GM12873 (cell line): ENCODE measurements around the gene SEC24C.

Experiments used
- TF ChIP-seq, protein P1 (sequence below): IDR thresholded peaks from 2 replicates; pipeline ENCODE4 v1.5.1; 2012; ENCODE audit warnings: low read depth, mild to moderate bottlenecking, moderate library complexity, low read length, control low read depth; ENCODE audit not compliant: insufficient read depth; ENCODE audit errors: missing control alignments

Gene SEC24C

DNA sequence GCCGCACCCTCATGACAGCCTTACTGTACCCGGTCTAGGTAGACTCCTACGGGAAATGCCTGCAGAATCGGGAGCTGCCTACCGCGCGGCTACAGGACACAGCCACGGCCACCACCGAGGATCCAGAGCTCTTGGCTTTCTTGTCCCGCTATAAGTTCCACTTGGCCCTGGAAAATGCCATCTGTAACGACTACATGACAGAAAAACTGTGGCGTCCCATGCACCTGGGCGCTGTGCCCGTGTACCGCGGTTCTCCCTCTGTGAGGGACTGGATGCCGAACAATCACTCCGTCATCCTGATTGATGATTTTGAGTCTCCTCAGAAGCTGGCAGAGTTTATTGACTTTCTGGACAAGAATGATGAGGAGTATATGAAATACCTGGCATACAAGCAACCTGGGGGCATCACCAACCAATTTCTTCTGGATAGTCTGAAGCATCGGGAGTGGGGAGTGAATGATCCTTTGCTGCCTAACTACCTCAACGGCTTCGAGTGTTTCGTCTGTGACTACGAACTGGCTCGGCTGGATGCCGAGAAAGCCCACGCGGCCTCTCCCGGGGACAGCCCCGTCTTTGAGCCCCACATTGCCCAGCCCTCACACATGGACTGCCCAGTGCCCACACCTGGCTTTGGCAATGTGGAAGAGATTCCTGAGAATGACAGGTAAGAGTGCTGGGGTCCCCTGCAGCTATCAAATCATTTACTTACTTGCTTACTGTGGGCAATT lies 29.1 kb downstream of the SEC24C start:
- TF ChIP-seq, protein P1, sequence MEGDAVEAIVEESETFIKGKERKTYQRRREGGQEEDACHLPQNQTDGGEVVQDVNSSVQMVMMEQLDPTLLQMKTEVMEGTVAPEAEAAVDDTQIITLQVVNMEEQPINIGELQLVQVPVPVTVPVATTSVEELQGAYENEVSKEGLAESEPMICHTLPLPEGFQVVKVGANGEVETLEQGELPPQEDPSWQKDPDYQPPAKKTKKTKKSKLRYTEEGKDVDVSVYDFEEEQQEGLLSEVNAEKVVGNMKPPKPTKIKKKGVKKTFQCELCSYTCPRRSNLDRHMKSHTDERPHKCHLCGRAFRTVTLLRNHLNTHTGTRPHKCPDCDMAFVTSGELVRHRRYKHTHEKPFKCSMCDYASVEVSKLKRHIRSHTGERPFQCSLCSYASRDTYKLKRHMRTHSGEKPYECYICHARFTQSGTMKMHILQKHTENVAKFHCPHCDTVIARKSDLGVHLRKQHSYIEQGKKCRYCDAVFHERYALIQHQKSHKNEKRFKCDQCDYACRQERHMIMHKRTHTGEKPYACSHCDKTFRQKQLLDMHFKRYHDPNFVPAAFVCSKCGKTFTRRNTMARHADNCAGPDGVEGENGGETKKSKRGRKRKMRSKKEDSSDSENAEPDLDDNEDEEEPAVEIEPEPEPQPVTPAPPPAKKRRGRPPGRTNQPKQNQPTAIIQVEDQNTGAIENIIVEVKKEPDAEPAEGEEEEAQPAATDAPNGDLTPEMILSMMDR: no peak

DNA sequence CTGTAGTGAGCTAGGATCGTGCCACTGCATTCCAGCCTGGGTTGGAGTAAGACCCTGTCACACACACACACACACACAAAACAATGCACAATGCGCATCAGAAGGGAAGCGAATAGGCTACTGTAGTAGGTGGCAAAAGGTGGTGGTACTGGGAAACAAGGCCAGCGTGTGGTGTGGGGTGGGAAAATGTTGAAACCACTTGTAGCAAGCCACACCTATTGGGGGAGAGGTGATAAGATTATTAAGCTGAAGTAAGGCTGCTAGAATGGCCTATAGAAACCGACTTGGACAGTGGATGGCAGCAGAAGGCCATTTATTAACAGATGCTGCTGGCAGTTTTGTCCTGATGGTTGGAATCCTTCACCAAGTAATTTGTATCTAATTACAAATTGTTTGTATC lies 30.5 kb downstream of the SEC24C start:
- TF ChIP-seq, protein P1: no peak

DNA sequence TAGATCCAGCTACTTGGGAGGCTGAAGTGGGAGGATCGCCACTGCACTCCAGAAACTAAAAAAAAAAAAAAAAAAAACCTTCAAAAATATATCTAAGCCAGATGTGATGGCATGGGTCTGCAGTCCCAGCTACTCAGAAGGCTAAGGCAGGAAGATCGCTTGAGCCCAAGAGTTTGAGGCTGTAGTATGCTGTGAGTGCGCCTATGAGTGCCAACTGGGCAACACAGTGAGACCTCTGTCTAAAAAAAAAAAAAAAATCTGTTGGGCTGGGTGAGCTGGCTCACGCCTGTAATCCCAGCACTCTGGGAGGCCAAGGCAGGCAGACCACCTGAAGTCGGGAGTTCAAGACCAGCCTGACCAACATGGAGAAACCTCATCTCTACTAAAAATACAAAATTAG lies 34.8 kb downstream of the SEC24C start:
- TF ChIP-seq, protein P1: no peak

DNA sequence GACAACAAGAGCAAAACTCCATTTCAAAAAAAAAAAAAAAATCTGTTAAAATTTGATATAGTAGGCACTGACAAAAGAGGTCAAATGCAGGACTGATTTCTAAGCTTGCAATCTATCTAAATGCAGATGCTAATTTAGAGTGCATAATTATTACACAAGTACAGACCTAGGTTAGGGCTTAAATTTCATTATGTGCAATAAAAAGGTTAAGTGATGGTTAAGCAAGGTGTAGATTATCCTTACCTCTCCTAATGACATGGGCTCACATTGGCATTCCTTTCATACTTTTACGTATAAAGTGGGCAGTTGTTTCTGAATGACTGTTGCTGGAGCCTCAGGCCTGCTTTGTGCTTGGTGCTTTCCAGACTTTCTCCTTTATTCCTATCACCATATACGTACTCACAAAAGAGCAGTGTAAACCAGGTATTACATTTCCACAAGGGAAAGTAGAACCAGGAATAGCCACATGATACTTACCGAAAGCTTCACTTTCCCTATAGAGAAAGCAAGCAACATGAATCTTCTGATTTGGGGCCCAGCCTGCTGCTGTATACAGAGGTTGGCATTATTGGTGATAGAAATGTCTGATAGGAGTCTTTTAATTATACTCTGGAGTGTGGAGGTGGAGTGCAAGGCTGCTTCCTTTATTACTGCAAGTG lies 35.5 kb downstream of the SEC24C start:
- TF ChIP-seq, protein P1: no peak

DNA sequence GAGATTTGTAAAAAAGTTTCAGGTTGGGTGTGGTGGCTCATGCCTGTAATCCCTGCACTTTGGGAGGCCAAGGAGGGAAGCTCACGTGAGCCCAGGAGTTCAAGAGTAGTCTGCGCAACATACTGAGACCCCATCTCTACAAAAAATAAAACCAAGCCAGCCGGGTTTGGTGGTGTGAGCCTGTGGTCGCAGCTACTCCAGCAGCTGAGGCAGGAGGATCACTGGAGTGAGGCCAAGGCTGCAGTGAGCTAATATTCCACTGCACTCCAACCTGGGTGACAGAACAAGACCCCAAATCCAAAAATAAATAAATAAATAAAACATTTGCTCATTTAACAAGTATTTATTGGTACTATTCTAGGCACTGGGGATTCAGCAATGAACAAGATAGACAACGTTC lies 36.1 kb downstream of the SEC24C start:
- TF ChIP-seq, protein P1: no peak

DNA sequence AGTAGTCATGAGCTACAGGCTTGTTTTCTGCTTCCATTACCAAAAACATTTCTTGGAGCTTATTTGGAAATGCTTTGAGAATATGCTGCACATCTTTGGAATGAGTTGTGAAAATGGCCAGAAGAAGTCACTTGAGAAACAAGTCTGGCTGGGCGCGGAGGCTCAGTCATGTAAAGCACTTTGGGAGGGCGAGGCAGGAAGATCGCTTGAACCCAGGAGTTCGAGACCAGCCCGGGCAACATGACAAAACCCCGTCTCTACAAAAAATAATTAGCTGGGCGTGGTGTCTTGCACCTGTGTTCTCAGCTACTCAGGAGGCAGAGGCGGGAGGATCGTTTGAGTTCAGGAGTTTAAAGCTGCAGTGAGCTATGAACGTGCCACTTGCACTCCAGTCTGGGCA lies 36.8 kb downstream of the SEC24C start:
- TF ChIP-seq, protein P1: no peak

DNA sequence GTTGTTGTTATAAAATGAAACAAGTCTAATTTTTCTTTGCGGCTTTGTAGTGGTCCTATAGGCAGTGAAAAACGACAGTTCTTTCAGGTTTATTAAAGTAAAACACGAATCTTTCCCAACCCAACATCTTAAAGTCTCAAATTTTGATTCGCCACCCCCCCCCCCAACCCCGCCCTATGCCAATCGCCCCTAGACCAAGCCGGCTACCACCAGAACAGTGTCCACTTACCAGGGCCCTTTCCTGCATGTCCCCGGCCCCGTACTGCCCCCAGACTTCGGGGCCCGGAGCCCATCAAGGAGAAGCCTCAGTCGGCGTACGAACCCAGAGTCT lies 37.3 kb downstream of the SEC24C start:
- TF ChIP-seq, protein P1: no peak
